ENCODE data around the gene KNSTRN.

The KNSTRN gene

DNA sequence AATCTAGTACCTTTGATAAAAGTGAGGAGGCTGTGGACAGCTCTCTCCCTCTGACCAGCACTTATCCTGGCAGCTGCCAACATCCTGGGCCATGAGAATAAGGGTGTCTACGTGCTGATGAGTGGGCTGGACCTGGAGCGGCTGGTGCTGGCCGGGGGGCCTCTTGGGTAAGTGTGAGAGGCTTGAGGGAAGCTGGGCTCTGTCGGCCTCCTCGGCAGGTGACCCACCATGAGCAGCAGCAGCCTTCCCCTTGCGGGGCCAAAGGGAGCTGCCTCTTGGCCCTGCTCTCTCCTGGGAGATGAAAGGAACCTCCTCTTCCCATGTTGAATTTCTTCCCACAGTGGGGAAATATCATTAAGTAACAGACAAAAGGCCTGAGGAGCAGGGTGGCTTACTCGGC lies 32.3 kb downstream of the KNSTRN start:
- no peak for DNase-seq (ENCODE audit: low read depth)
- TF ChIP-seq, protein P1, sequence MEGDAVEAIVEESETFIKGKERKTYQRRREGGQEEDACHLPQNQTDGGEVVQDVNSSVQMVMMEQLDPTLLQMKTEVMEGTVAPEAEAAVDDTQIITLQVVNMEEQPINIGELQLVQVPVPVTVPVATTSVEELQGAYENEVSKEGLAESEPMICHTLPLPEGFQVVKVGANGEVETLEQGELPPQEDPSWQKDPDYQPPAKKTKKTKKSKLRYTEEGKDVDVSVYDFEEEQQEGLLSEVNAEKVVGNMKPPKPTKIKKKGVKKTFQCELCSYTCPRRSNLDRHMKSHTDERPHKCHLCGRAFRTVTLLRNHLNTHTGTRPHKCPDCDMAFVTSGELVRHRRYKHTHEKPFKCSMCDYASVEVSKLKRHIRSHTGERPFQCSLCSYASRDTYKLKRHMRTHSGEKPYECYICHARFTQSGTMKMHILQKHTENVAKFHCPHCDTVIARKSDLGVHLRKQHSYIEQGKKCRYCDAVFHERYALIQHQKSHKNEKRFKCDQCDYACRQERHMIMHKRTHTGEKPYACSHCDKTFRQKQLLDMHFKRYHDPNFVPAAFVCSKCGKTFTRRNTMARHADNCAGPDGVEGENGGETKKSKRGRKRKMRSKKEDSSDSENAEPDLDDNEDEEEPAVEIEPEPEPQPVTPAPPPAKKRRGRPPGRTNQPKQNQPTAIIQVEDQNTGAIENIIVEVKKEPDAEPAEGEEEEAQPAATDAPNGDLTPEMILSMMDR (conservative IDR thresholded peaks at IDR 0.05; ENCODE audit: low read length), result no peak
- no peak overlapping the region for H3K4me3 ChIP-seq (ENCODE audit: low read length)

DNA sequence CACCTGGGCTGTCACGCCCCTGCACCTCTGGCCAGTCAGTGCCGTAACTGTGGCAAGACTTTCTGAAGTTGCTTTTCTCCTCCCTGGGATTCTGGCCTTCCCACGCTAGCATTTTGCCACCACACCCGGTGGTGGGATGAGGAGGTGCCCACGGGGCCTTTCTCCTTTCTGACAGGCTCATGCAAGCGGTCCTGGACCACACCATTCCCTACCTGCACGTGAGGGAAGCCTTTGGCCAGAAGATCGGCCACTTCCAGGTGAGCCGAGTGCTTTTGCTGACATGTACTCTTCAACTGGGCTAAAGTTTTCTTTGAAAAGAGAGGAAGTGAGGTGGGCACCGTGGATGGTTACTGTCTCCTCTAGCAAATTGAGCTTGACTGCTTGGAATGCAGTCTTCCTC lies 32.7 kb downstream of the KNSTRN start:
- H3K4me3 ChIP-seq (ENCODE audit: low read length), result no peak overlapping the region
- TF ChIP-seq, protein P1 (conservative IDR thresholded peaks at IDR 0.05; ENCODE audit: low read length), result no peak
- no peak for DNase-seq (ENCODE audit: low read depth)

DNA sequence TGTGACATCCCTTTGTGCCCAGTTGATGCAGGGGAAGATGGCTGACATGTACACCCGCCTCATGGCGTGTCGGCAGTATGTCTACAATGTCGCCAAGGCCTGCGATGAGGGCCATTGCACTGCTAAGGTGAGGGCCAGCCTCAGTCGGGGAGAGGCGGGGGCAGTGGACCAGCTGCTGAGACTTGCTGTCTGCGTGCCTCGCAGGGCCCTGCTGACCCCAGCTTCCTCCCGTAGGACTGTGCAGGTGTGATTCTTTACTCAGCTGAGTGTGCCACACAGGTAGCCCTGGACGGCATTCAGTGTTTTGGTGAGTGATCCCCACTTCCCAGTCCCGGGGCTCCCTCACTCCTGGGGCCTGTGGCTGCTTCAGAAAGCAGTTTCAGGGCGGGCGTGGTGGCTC lies 33.5 kb downstream of the KNSTRN start:
- H3K4me3 ChIP-seq (ENCODE audit: low read length), result no peak overlapping the region
- TF ChIP-seq, protein P1 (conservative IDR thresholded peaks at IDR 0.05; ENCODE audit: low read length), result no peak
- no peak for DNase-seq (ENCODE audit: low read depth)

DNA sequence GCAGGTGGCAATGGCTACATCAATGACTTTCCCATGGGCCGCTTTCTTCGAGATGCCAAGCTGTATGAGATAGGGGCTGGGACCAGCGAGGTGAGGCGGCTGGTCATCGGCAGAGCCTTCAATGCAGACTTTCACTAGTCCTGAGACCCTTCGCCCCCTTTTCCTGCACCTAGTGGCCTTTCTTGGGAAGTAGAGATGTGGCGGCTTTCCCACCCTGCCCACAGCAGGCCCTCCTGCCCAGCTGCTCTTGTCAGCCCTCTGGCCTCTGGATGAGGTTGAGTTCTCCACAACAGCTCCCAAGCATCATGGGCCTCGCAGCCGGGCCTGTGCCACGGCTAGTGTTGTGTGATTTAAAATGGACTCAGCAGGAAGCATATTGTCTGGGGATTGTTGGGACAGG lies 35.6 kb downstream of the KNSTRN start:
- TF ChIP-seq, protein P1 (conservative IDR thresholded peaks at IDR 0.05; ENCODE audit: low read length), result no peak
- no peak for DNase-seq (ENCODE audit: low read depth)
- H3K4me3 ChIP-seq (ENCODE audit: low read length), result no peak overlapping the region

DNA sequence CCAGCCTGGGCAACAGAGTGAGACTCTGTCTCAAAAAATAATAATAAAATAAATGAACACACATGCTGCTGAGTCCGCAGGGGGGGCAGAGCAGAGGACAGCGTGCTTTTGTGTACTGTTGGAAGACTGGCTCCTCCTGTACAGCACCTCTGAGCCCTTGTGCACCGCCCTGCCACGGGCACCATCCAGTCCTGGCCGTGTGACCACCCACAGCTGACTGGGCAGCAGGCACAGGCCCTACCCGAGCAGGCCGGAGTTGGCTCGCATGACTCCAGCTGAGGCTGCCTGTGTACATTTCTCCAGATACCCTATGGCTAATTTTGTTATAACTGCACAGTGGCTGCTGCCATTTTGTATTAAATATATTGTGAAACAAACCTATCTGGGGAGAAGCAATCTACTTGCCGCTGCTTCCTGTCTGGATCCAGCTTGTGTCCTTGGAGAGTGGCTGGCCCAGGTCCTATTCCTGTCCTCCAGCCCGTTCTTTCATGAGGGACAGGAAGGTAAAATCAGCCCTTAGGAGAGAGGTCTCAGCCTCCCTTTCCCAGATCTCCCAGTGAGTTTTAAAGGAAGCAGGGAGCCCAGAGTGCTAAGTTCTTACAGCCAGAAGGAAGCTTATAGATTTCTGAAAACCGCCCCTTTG lies 37.7 kb downstream of the KNSTRN start:
- TF ChIP-seq, protein P1 (conservative IDR thresholded peaks at IDR 0.05; ENCODE audit: low read length), result no peak
- DNase-seq (ENCODE audit: low read depth), result no peak
- no peak overlapping the region for H3K4me3 ChIP-seq (ENCODE audit: low read length)

DNA sequence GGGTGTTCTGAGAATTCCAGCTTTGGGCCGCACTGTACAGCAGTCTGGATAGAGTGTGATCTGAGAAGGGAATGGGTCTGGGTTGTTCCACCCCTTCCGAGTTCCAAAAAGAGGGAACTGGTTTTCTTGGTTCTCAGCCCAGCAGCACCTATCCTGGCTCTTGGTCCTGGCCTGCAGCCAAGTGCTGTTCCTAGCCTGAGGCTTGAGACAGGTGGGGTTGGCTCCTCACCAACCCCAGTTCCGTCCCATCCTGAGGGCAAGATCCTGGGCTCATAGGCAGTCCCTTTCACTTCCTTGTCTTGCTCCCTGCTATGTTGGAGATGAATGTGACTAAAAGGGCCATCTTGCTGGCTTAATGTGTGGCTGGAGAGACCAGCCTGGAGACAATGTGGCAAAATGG lies 38.3 kb downstream of the KNSTRN start:
- TF ChIP-seq, protein P1 (conservative IDR thresholded peaks at IDR 0.05; ENCODE audit: low read length), result no peak
- no peak for DNase-seq (ENCODE audit: low read depth)
- H3K4me3 ChIP-seq (ENCODE audit: low read length), result no peak overlapping the region

DNA sequence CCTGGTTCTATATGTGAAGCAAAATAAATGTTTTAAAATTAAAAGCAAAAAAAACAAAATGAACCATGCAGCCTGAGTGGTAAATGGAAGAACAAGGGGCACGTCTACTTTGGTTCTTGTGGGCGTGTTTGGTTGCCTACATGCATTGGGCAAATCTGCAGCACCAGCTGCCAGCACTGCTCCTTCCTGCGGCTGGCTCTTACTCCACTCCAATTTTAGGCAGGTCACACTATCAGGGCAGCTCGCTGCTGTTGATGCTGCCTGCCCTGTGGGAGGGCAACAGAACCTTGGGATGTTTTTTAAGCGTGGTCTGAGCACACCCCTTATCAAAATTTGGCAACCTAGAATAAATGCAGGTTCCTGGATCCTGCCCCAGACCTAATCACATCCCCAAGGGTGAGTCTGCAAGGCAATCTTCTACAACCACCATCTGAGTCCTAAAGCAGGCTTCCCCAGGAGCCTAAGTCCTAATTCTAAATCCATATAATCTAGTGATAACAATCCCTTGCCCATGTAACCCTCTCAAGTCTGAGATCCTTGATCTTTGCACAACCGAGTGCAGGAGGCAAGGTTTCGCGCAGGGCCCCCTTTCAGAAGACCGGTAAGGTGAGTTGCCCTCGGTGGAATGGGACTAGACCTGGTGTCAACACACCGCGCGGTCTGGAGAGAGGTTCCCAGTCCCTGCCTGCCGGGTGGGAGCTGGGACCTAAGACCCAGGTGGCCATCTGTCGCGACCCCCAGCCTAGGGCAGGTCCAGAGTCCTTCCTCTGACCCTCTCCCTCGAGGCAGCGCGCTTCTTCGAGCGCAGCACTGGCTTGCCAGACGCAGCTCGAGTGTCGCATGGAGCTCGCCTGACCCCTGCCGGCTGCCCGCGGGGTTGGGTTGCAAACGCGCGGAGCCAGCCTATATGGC lies 39.0 kb downstream of the KNSTRN start:
- TF ChIP-seq, protein P1 (conservative IDR thresholded peaks at IDR 0.05; ENCODE audit: low read length), result peak; percentile 88
- DNase-seq (ENCODE audit: low read depth), result peak; percentile 48
- H3K4me3 ChIP-seq (ENCODE audit: low read length), result no peak overlapping the region
